ENCODE results near the gene AGAP4.
"Not testable (repeated sequence)": the region's sequence is repeated elsewhere in the genome, so short reads cannot be mapped to it uniquely, and the experiment has no call there.

AGAP4 gene

DNA sequence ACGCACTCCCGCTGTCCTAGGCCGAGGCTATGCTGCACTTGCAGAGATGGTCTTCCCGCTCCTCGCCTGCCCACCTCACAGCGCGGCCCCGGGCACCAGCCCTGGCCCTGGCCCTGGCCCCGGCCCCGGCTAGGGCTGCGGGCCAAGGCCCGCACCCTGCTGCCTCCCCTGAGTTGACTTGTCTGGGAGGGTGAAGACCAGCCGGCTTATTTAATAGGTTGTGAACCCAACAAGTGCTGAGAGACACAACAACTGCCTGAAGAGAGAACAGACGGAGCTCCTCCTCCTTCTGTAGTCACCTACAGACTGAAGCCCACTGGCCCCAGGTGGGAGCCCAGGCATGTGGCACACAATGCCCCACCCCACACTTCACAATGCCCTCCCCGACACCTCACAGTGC lies at the start of gene AGAP4:
TSS of gene AGAP4 (minus strand) at position 101 of the 400 bp plus-strand sequence. CDS start 153 bp downstream, outside the sequence.
- DNase-seq (ENCODE audit: low spot score) = not testable (repeated sequence)

GRCh38 chr10:45890721-45891120 lies 43.4 kb upstream of the AGAP4 start:
- DNase-seq (ENCODE audit: low spot score) = not testable (repeated sequence)

DNA sequence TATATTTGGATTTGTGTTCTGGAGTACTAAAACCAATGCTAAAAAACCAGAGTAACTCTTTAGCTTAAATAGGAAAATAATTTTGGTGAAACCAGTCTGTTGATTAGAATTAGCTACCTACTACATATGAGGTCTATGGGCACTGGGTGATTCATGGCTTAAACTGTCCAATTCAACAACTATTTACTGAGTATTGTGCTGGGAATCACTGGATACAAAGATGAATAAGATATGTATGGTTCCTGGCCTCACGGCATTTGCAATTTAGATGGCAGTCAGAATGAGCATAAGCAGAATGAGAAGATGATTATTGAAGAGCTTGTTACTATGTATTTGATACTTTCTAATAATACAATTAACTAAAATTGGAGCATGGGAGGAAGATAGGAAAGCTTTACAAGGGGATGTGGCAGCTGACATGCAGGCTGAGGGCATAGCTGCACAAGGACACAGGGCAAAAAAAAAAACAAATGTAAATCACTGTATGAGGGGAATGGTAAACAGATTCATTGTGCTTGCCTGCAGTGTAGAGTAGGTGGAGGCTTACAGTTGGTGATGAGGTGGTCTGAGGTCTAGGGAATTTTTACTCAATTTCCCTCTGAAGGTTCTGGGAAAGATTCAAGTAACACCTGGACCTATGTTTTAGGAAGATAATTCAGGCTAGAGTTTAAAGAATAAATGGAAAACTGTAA lies 42.4 kb upstream of the AGAP4 start:
- not testable (repeated sequence) for DNase-seq (ENCODE audit: low spot score)

DNA sequence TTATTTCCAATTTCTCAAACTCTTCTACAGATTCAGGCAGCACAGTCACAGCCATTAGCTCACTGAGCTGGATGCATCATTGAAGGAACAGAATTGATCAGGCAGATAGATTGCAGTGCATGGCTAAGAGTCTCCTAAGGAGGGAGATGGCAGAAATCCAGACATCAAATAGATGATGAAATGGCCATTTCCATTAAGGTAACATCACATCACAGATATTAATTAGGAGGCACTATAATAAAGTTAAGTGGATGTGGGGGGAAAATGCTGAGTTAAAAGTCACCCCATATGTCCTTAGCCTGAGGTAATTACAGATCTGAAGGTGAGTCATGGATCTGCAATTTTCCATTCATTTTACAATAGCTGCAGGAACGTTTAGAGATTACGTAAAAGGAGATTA lies 35.6 kb upstream of the AGAP4 start:
- not testable (repeated sequence) for DNase-seq (ENCODE audit: low spot score)

GRCh38 chr10:45865404-45865803 lies 18.1 kb upstream of the AGAP4 start:
- not testable (repeated sequence) for DNase-seq (ENCODE audit: low spot score)

- DNase-seq (ENCODE audit: low spot score) = not testable (repeated sequence)
Measured at GRCh38 chr10:45864264-45864663, 17.0 kb upstream of the AGAP4 start.

GRCh38 chr10:45863632-45864031 lies 16.3 kb upstream of the AGAP4 start:
- not testable (repeated sequence) for DNase-seq (ENCODE audit: low spot score)

DNA sequence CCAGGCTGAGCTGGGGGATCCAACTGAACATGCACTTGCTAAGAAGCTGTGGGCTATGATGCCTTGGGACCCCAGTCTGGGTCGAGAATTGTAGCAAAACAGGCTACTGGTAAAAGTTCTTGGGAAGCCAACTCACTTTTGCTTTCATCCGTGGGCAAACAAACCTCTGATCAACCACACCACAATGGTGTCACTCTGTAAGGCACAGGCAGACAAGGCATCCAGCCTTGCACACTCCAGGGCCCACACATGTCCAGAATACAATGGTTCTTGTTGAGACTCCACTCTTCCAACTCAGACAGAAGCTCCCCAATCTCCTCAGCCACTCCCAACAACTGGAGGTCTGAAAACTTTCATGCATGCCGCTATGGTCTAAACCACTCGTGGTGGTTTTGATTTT lies 10.6 kb upstream of the AGAP4 start:
- not testable (repeated sequence) for DNase-seq (ENCODE audit: low spot score)

DNA sequence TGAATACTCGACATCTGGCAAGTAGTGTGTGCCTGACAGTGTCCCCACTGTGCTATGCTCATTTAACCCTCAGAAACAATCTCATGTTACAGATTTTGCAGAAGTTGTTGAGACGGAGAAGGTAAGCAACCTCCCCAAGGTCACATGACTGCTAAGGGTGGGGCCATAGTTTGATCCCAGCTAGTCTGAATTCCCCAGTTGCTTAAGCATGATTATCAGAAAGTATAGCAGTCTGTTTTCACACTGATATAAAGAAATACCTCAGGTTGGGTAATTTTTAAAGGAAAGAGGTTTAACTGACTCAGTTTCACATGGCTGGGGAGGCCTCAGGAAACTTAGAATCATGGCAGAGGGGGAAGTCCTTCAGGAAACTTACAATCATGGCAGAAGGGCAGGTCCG lies 1.2 kb upstream of the AGAP4 start:
- not testable (repeated sequence) for DNase-seq (ENCODE audit: low spot score)

DNA sequence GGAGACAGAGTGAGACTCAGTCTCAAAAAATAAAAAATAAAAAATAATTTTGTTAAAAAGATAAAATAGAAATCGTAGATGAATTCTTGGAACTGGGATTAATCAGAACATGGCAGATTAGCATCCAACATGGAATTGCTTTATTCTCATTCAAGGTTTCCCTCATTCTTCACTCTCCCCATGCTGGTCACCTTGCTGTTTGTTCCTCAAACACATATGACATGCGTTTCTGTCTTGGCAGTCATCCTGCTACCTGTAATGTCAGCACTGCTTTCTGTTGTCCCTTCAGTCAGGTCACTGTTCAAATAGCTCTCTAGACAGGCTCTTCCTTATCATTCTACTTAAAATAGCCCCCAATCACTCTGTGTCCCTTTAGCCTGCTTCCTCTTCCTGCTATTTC lies 24.4 kb downstream of the AGAP4 start:
- not testable (repeated sequence) for DNase-seq (ENCODE audit: low spot score)

DNA sequence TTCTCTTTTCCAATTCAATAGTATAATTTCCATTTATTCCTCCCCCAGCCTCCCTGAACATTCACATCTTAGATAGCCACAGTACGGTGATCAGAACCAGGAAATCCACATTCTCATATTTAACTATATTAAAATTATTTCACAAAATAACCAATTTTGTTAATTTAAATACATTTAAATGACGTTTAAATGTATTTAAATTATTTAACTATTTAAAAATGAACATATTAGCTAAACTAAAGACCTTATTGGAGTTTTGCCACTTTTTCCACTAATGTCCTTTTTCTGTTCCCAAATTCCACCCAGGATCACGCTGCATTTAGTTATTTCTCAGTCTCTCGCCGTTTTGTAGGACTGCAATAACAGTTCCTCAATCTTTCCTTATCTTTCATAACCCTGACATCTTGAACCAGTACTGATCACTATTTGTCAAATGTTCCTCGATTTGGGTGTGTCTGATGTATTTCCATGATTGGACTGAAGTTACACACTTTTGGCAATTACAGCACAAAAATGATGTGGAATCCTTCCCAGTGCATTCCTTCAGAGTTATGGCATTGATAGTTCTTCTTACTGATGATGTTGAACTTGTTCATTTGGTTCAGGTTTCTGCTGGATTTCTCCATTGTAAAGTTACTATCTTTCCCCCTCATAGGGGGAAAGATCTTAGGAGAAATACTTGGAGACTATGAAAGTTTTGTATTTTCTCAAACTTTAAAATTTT lies 27.0 kb downstream of the AGAP4 start:
- DNase-seq (ENCODE audit: low spot score) = not testable (repeated sequence)

DNA sequence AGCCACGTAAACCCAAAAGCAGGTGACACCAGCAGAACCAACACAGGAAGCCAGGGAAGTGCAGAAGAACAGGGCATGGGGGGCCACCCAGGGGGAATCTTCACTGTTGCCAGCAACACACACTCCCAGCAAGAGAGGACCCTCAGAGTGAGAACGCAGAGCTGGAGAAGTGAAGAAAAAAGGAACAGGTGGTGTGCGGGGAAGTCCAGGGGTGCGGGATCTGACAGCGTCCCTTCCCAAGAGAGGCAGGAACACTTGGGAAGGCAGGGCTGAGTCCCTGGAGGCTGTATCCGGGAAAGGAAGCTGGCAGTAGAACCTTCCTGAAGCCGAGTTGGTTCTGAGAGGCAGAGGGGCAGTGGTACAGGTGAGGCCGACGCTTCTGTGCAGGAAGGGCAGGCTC lies 27.7 kb downstream of the AGAP4 start:
- no peak for DNase-seq (ENCODE audit: low spot score)

- no peak for DNase-seq (ENCODE audit: low spot score)
Measured at GRCh38 chr10:45817912-45818311, 29.4 kb downstream of the AGAP4 start.

GRCh38 chr10:45817130-45817859 lies 30.0 kb downstream of the AGAP4 start:
- DNase-seq (ENCODE audit: low spot score) = no peak

DNA sequence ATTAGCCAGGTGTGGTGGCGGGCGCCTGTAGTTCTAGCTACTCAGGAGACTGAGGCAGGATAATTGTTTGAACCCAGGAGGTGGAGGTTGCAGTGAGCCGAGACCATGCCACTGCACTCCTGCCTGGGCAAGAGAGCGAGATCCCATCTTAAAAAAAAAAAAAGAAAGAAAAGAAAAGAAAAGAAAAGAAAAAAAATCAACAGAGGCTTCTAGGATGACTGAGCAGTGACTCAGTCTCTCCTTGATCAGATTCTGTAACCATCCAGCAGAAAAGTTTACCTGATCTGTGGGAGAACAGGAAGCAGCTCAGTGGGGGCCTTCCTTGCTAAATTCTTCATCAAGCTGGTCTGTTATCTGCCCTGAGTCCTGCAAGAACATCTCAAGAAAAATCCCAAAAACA lies 33.2 kb downstream of the AGAP4 start:
- DNase-seq (ENCODE audit: low spot score) = not testable (repeated sequence)

DNA sequence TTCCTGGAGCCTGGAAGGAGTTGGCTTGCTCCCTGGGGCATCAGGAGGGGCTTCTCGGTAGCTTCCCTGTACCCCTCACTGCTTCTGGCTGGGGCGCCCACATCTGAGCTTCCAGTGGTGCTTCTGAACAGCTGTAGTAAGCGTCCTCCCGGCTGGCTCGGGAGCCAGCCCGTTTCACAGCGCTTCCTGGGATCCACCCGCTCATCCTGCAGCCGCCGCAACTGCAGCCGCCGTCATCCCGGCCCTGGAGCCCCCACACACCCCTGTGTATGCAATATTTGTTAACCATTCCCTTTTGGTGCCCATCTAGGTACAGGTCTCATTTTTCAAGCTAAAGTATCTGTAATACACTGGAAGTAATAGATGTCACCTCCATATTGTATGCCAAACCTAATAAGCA lies 34.3 kb downstream of the AGAP4 start:
- not testable (repeated sequence) for DNase-seq (ENCODE audit: low spot score)

GRCh38 chr10:45811075-45811474 lies 36.2 kb downstream of the AGAP4 start:
- no peak for DNase-seq (ENCODE audit: low spot score)

GRCh38 chr10:45809837-45810236 lies 37.5 kb downstream of the AGAP4 start:
- DNase-seq (ENCODE audit: low spot score) = no peak

DNA sequence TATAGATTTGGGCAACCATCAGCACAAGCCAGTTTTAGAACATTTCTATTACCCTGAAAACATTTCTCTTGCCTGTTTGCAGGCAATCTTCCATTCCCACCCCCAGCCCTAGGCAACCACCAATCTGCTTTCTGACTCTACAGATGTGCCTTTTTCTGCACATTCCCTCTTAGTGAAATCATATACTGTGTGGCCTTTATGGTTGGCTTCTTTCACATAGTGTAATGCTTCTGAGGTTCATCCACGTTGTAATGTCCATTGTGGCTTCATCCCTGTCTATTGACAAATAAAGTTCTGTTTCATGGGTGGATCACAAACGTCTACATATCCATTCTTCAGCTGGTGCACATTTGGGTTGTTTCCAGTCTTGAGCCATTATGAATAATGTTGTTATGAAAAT lies 42.3 kb downstream of the AGAP4 start:
- DNase-seq (ENCODE audit: low spot score) = not testable (repeated sequence)

- DNase-seq (ENCODE audit: low spot score) = not testable (repeated sequence)
Measured at GRCh38 chr10:45803060-45804010, 44.0 kb downstream of the AGAP4 start.

DNA sequence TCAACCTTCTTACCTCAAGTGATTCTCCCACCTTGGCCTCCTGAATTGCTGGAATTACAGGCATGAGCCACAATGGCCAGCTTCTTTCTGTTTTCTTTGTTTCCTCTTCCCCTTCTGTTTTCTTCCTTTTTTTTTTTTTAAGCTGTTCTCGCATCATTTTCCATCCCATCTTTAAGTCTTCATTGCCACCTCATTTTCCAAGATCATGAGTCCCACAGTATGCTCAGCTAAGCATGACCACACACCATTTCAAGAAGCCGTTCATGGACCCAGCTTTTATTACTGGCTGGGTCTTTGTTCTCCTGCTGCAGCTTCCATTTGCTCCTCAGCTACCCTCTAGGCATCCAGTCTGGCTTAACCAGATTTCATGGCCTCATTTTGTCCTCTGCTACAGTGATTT lies 52.5 kb downstream of the AGAP4 start:
- not testable (repeated sequence) for DNase-seq (ENCODE audit: low spot score)

All from iPS-NIHi11 (cell line).